ENCODE data around the gene ZNF91.
"Not testable (repeated sequence)": the region's sequence is repeated elsewhere in the genome, so short reads cannot be mapped to it uniquely, and the experiment has no call there.

The ZNF91 gene

DNA sequence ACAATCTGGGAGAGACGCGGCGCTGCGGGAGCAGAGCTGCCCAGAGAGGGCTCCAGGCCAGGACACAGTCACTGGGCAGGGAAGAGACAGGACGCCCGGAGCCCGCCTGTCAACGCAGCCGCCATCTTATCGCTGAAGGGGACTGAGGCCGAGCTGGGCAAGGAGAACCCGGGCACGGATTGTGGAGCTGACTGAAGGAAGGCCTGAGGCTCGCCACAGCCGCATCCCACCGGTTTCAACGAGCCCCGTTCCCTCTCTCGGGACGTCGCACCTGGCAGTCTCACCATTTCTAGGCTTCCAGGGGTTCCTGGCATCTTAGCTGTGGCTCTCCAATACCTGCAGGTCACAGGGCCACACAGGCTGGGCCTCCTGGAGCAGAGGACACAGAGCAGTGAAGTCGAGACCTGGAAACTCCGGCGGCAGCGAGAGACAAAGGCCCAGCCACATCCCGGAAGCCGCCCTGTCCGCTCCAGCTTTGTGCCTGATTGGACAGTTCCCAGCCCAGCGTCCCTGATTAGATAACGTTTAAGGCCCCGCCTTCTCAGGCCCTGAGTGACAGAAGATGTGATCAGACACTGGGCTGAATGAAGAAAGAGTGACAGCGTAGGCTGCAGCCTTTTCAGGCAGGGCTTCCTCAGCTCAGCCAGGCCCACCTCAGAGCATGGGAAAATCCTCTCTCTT is at the start of gene ZNF91:
ZNF91 (minus strand) TSS at position 431 of the 681 bp plus-strand sequence; CDS start at position 314, 117 bp downstream.
- in situ Hi-C loops (cut with MboI; ENCODE audit: low sequenced_read_pairs) = no loop called here

DNA sequence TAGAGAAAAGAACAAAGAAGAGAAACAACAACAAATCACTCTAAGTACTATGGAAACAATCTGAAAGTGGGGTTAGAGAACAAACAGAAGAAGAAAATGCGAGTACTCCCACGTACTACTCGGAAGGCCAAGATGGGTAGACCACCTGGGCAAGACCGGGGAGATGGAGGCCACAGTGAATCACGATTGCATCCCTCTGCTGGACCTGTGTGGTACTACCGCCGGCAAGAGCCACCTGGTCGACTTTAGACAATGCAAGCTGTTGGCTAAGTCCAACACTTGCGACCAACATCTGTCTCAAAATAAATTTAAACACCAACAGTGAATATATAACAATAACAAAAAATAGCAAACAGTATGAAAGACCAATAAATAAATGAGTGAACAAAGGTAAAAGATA is 45.5 kb upstream of the ZNF91 start:
- in situ Hi-C loops (cut with MboI; ENCODE audit: low sequenced_read_pairs) = no loop called here

DNA sequence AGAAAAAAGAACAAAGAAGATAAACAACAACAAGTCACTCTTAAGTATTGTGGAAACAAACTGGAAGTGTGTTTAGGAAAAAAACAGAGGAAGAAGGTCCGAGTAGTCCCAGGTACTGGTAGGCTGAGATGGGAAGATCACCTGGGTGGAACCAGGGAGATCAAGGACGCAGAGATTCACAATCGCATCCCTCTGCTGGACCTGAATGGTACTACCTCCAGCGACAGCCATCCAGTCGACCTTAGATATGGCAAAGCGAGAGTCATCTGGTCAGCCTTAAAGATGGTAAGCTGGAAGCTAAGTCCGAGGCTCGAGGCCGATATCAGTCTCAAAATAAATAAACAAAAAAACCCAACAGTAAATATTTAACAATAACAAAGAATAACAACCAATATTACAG is 44.9 kb upstream of the ZNF91 start:
- in situ Hi-C loops (cut with MboI; ENCODE audit: low sequenced_read_pairs) = no loop called here

DNA sequence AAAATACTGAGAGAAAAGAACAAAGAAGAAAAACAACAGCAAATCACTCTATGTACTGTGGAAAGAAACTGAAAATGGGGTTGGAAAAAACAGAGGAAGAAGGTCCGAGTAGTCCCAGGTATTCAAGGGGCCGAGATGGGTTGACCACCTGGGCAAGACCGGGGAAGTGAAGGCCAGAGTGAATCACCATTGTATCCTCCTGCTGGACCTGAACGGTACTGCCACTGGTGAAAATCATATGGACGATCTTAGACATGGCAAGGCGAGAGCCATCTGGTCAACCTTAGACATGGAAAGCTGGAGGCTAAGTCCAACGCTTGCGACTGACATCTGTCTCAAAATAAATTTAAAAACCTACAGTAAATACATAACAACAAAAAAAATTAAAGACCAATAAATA is 44.4 kb upstream of the ZNF91 start:
- in situ Hi-C loops (cut with MboI; ENCODE audit: low sequenced_read_pairs) = no loop called here

DNA sequence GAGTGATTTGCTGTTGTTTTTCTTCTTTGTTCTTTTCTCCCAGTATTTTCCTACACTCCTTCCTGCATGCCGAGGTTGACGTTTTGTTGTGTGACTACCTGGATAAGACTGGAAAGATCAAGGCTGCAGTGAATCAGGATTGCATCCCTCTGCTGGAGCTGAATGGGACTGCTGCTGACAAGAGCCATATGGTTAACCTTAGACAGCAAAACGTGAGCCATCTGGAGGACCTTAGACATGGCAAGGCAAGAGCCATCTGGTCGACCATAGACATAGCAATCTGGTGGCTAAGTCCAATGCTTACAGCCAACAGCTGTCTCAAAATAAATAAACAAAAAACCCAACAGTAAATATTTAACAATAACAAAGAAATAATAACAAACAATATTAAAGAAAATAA is 42.6 kb upstream of the ZNF91 start:
- in situ Hi-C loops (cut with MboI; ENCODE audit: low sequenced_read_pairs) = no loop called here

DNA sequence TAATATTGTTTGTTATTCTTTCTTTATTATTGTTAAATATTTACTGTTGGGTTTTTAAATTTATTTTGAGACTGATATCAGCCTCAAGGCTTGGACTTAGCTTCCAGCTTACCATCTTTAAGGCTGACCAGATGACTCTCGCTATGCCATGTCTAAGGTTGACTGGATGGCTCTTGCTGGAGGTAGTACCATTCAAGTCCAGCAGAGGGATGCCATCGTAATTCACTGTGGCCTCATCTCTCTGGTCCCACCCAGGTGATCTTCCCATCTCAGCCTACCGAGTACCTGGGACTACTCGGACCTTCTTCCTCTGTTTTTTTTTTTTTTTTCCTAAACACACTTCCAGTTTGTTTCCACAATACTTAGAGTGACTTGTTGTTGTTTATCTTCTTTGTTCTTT is 41.7 kb upstream of the ZNF91 start:
- in situ Hi-C loops (cut with MboI; ENCODE audit: low sequenced_read_pairs) = no loop called here

DNA sequence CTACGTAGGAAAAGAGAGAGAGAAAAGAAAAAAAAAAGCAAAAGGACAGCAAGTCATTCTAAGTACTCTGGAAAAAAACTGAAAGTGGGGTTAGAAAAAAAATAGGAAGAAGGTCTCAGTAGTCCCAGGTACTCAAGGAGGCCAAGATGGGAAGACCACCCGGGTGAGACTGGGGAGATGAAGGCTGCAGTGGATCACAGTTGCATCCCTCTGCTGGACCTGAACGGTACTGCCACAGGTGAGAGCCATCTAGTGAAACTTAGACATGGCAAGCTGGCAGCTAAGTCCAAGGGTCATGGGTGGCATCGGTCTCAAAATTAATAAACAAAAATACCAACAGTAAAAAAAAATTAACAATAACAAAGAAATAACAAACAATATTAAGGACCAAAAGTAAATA is 41.0 kb upstream of the ZNF91 start:
- in situ Hi-C loops (cut with MboI; ENCODE audit: low sequenced_read_pairs) = no loop called here

DNA sequence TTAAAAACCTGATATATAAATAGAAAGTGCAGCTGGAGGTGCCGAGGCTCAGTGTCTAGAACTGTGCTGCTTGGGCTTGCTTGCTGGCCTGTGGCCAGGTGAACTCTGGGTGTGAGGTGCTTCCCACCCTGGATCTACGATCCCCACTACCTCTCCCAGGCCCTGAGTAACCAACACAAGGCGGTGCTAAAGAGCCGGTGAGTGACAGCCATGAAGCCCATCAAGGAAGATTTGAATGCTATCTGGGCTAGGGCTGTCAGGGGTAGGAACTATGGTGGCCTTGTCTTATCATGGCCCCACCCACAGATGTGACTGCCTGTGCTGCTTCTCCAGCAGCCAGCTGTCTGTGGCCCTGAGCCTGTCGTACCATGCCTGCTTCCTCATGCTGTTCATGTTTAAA is 25.6 kb upstream of the ZNF91 start:
- in situ Hi-C loops (cut with MboI; ENCODE audit: low sequenced_read_pairs) = no loop called here

DNA sequence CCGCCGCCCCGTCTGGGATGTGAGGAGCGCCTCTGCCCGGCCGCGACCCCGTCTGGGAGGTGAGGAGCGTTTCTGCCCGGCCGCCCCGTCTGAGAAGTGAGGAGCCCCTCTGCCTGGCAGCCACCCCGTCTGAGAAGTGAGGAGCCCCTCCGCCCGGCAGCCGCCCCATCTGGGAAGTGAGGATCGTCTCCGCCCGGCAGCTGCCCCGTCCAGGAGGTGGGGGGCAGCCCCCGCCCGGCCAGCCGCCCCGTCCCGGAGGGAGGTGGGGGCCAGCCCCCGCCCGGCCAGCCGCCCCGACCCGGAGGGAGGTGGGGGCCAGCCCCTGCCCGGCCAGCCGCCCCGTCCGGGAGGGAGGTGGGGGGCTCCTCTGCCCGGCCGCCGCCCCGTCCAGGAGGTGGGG is 24.0 kb upstream of the ZNF91 start:
- in situ Hi-C loops (cut with MboI; ENCODE audit: low sequenced_read_pairs) = not testable (repeated sequence)

DNA sequence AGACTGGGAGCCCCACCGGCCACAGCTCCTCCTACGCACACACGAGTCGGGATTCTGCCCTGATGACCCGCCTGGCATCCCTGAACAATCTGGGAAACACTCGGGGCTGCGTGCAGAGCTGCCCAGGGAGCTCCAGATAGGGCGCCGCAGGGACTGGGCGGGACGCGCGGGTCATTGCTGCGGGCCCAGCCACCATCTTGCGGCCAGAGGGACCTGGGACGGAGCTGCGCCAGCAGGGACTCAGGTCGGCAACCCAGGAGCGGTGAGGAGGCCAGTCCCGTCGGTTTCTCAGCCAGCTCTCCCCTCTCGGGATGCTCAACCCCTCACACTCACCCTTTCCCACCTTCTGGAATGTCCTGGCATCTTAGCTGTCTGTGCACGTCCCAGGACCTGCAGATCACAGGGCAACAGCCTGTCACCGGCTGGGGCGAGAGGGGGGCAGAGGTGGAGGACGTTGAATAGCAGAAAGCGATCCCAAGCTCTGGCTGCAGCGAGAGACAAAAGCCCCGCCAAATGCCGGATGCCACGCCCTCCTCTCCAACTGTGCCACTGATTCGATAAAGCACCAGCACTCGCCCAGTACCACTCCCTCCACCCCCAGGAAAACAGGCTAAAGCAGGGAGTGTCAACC is 20.4 kb upstream of the ZNF91 start:
- in situ Hi-C loops (cut with MboI; ENCODE audit: low sequenced_read_pairs) = no loop called here

DNA sequence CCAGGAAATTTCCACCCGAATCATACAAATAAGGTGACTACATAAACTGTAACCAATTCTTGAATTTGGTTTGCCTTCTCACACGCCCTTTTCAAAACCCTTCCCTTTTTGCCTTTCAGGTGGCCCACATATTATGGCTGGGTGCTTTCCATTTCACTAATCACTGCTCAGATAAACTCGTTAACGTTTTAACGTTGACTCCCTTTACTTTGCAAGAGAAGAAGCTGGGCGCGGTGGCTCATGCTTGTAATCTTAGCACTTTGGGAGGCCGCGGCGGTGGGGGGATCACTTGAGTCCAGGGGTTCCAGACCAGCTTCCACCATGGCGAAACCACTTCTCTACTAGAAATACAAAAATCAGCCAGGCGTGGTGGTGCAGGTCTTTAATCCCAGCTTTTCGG is 19.8 kb upstream of the ZNF91 start:
- in situ Hi-C loops (cut with MboI; ENCODE audit: low sequenced_read_pairs) = no loop called here

DNA sequence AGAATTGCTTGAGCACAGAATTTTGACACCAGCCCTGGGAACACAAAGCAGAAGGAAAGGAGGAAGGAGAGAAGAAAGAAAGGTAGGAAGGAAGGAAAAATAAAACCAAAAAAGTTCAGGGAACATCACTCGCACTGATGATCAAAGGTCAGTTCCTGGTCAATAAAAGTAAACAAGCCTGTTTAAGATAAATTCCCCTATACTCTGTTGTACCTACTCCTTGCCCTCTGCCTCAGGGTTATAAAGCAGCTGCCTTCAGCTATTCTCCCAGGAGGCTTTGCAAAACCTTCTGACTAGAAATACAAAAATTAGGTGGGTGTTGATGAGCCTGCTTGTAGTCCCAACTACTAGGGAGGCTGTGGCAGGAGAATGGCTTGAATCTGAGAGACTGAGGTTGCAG is 14.9 kb upstream of the ZNF91 start:
- in situ Hi-C loops (cut with MboI; ENCODE audit: low sequenced_read_pairs) = no loop called here

DNA sequence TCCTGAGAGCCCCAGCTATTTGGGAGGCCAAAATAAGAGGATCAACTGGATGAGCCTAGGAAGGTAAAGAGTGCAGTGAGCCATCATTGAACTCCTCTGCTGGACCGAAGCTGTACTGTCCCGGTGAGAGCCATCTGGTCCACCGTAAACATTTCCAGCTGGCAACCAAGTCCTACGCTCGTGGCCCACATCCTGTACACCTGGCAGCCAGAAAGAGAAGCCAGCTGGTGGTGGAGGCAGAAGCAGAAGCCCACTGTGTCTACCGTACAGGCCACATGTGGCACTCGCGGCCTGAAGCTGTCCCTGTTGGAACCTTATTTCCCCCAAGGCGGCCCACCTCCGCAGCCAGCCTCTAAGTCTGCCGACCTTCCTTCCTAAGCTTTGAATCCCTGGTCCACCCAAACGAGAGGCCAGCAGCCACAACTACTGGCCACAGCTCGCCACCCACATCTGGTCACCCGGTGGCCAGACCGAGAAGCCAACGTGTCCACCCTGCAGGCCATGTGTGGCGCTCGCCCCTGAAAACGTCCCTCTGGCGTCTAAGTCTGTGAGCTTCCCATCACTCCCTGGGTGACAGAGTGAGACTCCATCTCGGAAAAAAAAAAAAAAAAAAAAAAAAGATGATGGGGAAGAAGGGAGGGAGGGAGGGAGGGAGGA is 14.2 kb upstream of the ZNF91 start:
- in situ Hi-C loops (cut with MboI; ENCODE audit: low sequenced_read_pairs) = no loop called here

DNA sequence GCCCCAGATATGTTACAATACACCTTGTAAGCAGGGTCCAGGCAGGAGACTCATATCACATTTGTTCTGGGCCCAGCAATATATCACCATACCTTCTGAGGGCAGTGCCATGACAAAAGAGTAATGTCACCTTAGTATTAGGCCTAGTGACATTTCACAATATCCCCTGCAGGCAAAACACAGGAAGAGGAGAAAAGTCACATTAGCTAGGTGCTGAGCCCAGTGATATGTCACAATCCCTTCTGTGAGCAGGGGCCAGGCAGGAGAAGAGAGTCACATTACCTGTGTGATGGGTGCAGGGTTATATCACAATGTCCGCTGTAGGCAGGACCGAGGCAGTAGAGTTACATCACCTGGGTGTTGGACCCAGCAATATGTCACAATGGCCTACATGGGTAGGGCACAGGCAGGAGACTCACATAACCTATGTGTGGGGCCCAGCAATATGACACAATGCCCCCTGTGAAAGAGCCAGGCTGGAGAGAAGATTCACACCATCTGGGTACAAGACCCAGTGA is 12.4 kb upstream of the ZNF91 start:
- in situ Hi-C loops (cut with MboI; ENCODE audit: low sequenced_read_pairs) = no loop called here

DNA sequence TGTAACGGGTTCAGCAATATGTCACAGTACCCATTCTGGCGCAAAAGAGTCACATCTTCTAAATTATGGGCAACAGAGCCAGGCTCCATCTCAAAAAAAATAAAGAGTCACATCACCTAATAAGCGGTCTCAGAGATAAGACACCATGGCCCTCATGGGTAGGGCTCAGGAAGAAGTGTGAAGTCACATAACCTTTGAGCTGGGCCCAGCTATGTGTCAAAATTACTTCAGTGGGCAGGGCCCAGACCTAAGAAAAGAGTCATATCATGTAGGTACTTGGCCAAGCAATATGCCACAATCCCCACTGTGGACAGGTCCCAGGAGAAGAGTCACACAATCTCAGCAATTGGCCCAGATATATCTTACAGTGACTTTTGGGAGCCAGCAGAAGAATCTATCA is 11.4 kb upstream of the ZNF91 start:
- in situ Hi-C loops (cut with MboI; ENCODE audit: low sequenced_read_pairs) = no loop called here

DNA sequence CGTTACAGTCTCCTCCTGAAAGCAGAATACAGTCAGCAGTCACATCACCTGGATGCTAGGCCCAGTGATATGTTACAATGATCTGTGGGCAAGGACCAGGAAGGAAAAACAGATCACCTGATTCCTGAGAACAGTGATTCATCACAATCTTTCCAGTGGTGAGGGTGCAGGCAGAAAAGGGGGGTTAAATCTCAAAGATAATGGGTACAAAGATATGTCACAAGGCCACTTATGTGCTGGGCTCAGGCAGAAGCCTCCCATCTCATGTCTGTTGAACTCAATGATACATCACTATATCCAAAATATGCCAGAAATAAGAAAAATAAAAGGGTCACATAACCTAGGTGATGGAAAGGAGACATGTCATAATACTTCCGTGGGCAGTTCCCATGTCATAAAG is 10.8 kb upstream of the ZNF91 start:
- in situ Hi-C loops (cut with MboI; ENCODE audit: low sequenced_read_pairs) = no loop called here

DNA sequence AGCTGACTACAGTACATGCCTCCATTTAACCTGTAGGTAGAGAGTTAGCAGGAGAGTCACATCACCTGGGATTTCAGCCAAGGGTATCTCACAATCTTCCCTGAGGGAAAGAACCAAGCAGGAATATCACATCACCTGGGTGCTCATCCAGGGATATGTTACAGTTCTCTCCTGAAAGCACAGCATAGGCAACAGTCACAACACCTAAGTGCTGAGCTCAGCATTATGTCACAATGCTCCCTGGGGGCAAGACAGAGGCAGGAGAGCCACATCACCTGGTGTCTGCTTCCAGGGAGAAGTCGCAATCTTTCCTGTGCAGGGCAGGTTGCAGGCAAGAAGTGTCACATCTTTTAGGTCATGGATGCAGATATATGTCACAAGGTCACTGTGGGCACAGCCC is 9.4 kb upstream of the ZNF91 start:
- in situ Hi-C loops (cut with MboI; ENCODE audit: low sequenced_read_pairs) = no loop called here

DNA sequence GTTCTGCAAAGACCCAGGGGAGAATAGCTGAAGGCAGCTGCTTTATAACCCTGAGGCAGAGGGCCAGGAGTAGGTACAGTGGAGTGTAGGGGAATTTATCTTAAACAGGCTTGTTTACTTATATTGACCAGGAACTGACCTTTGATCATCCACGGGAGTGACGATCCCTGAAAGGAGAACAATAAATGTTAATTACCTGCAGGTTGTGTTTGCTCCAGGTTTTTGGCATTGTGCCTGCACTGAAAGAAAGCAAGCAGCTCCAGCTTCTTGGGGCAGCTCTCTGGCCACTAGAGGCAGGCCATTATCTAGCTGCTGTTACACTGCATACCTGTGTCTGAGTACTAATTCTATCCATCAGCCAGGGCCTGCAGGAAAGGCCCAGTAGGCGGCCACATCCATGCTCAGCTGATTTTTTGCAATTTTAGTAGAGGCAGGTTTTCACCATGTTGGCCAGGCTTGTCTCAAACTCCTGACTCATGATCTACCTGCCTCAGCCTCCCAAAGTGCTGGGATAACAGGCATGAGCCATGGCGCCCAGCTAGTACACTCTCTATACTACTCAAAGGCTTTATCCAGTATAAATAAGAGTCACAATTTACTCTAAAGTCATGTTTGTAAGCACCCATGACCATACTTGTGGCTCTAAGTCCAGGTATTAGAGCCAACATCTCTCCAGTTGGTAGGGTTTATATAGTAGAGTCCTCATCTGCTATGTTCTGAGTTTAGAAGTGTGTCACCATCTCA is 8.5 kb upstream of the ZNF91 start:
- in situ Hi-C loops (cut with MboI; ENCODE audit: low sequenced_read_pairs) = no loop called here

DNA sequence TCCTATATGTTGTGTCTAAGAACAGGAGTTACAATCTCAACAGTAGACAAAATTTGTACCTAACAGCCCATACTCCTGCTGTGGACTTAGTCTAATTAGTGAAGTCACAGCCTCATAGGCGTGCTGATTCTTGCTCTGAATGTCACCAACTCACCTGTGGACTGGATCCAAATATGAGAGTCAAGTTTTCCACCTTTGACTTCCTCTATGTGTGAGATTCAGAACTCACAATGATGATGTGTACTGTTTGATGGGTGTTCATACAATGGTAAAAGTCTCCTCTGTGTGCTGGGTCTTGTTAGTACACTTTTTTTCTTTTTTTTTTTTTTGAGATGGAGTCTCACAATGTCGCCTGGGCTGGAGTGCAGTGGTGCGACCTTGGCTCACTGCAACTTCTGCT is 7.8 kb upstream of the ZNF91 start:
- in situ Hi-C loops (cut with MboI; ENCODE audit: low sequenced_read_pairs) = no loop called here

DNA sequence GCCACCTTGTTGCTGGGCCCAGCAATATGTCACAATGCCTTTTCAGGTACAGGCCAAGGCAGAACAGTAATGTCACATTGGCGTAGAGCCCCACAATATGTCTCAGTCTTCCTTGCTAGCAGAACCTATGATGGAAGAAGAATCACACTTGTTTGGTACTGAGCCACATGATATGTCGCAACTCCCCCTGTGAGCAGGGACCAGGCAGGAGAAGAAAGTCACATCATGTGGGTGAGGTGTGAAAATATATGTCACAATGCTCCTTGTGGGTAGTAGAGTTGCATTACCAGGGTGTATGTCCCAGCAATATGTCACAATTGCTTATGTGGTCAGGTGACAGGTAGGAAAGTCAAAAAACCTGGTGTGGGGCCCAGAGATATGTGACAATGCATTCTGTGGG is 7.1 kb upstream of the ZNF91 start:
- in situ Hi-C loops (cut with MboI; ENCODE audit: low sequenced_read_pairs) = no loop called here

DNA sequence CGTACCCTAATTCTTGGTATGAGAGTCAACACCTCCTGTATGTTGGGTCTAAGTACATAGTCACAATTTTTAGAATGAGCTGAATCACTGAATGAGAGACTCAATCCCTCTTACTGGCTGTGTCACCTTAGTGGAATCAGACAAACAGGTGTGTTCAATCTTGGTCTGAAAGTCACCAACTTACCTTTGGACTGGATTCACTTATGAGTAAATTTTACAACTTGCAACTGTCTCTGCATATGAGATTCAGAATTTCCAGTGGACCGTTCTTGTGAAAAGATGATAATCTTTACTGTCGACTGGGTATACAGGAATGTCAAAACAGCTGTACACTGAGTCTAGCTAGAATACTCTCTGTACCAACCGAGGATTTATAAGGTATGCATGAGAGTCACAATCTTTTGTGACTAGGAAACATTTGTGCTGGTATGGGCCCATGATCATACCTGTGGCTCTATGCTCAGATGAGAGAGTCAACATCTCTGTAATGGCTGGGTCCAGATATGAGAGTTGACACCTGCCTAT is 5.9 kb upstream of the ZNF91 start:
- in situ Hi-C loops (cut with MboI; ENCODE audit: low sequenced_read_pairs) = no loop called here

Data from HL-60/S4 treated with phorbol 12-myristate 13-acetate at 8.2 ng/mL for 4 days and 3 days (cell line).